Hepatocyte (in vitro differentiated cells): ENCODE results near the gene NPW. TPM values are rescaled to one million over a fixed set of nuclear protein-coding genes. Genes with fewer than 3 reads are reported as not detected.

Experiments used
- DNase-seq: peaks from one replicate; pipeline ENCODE4 v3.0.0-alpha.2; 2016; ENCODE audit warnings: low spot score
- H2AFZ ChIP-seq: fragments of 200-600 bp; sonication (generic); 2 replicates; pipeline ENCODE4 v1.6.0; 2016; ENCODE audit warnings: antibody characterized with exemption, mild to moderate bottlenecking
- H3K27ac ChIP-seq: fragments of 200-600 bp; sonication (generic); 2 replicates; pipeline ENCODE4 v1.5.1; 2016; ENCODE audit warnings: mild to moderate bottlenecking
- H3K27me3 ChIP-seq: fragments of 200-600 bp; sonication (generic); 2 replicates; pipeline ENCODE4 v1.6.1; 2016
- H3K36me3 ChIP-seq: fragments of 200-600 bp; sonication (generic); replicated peaks from 2 replicates; pipeline ENCODE4 v1.5.1; 2016; ENCODE audit warnings: low read depth; ENCODE audit not compliant: insufficient read depth
- H3K4me1 ChIP-seq: fragments of 200-600 bp; sonication (generic); 2 replicates; pipeline ENCODE4 v1.5.1; 2016; ENCODE audit warnings: mild to moderate bottlenecking, moderate library complexity; ENCODE audit not compliant: insufficient read depth
- H3K4me2 ChIP-seq: fragments of 200-600 bp; sonication (generic); 2 replicates; pipeline ENCODE4 v1.6.0; 2016
- H3K4me3 ChIP-seq: fragments of 200-600 bp; sonication (generic); 2 replicates; pipeline ENCODE4 v1.5.1; 2016; ENCODE audit warnings: mild to moderate bottlenecking
- H3K79me2 ChIP-seq: fragments of 200-600 bp; sonication (generic); 2 replicates; pipeline ENCODE4 v1.6.0; 2017; ENCODE audit warnings: mild to moderate bottlenecking
- H3K9me2 ChIP-seq: fragments of 200-600 bp; sonication (generic); replicated peaks from 2 replicates; pipeline ENCODE4 v1.6.0; 2017; ENCODE audit warnings: mild to moderate bottlenecking; ENCODE audit not compliant: insufficient read depth
- H3K9me3 ChIP-seq: fragments of 200-600 bp; sonication (generic); 2 replicates; pipeline ENCODE4 v1.5.1; 2016; ENCODE audit warnings: low read depth, mild to moderate bottlenecking
- H4K20me1 ChIP-seq: fragments of 200-600 bp; sonication (generic); 2 replicates; pipeline ENCODE4 v1.6.0; 2016; ENCODE audit warnings: mild to moderate bottlenecking; ENCODE audit not compliant: insufficient read depth, poor library complexity, severe bottlenecking
- CTCF ChIP-seq: fragments of 200-600 bp; sonication (generic); IDR thresholded peaks from 2 replicates; pipeline ENCODE4 v1.5.1; 2016; ENCODE audit warnings: antibody characterized with exemption, mild to moderate bottlenecking; ENCODE audit not compliant: poor library complexity
- EZH2 ChIP-seq: fragments of 200-600 bp; sonication (generic); IDR thresholded peaks from 2 replicates; pipeline ENCODE4 v1.6.1; 2016; ENCODE audit warnings: antibody characterized with exemption, mild to moderate bottlenecking, borderline replicate concordance
- EZH2phosphoT487 ChIP-seq: fragments of 200-600 bp; sonication (generic); IDR thresholded peaks from one replicate; pipeline ENCODE4 v1.6.1; 2018; ENCODE audit warnings: antibody characterized with exemption, mild to moderate bottlenecking, low read depth, moderate library complexity; ENCODE audit not compliant: unreplicated experiment, severe bottlenecking
- WGBS: methylation state at CpG from one replicate; pipeline ENCODE4 v1.1.6; 2016; ENCODE audit warnings: low lambda C conversion rate; ENCODE audit errors: missing lambda C conversion rate; 5-methylcytosine and 5-hydroxymethylcytosine counted together
- polyA plus RNA-seq: library from polyadenylated mRNA; unstranded; fragments of >200 nt; fragmentation: Nextera tagmentation; extraction: Ambion mirVana; gene quantifications from 2 replicates; pipeline ENCODE4 v1.2.1, GENCODE V29; 2016
- total RNA-seq: library from RNA; depleted of rRNA; stranded (reverse); fragments of >200 nt; gene quantifications from 2 replicates; pipeline ENCODE4 v1.2.3, GENCODE V29; 2014

NPW gene
- total and polyA plus RNA-seq, 2 experiments from 2014 or later, result 2.7 to 45.2 TPM

- 94% methylated on average over 12 of the region's 12 CpGs for WGBS
- H3K4me3 ChIP-seq, result no peak overlapping the region
These were observed 4.4 kb downstream of the NPW start for GRCh38 chr16:2024032-2024420.

GRCh38 chr16:2025251-2025650 lies 5.7 kb downstream of the NPW start:
- Histone ChIP-seq H3K36me3 (no peaks in the 10 kb centered on the region), H3K9me2 (no peaks in the 10 kb centered on the region), H3K4me2 (no peak overlapping the region), H3K79me2 (peaks cover 20% of the 10 kb centered on the region), H2AFZ (no peak overlapping the region), H3K4me1 (peaks cover 41% of the 10 kb centered on the region), H3K27ac (no peak overlapping the region), H3K4me3 (no peak overlapping the region), H4K20me1 (peaks cover 8% of the 10 kb centered on the region), H3K27me3 (peaks cover 6% of the 10 kb centered on the region), H3K9me3 (no peaks in the 10 kb centered on the region)
- WGBS, result 90% methylated on average over 14 of the region's 14 CpGs
- no peak for TF ChIP-seq CTCF
- TF ChIP-seq EZH2phosphoT487, result no peak
- TF ChIP-seq EZH2, result no peak
- DNase-seq, result no peak

More at GRCh38 chr16:2024032-2024420, 4.4 kb downstream of the NPW start:
- Histone ChIP-seq H2AFZ (no peak overlapping the region), H3K79me2 (peaks cover 20% of the 10 kb centered on the region), H3K27me3 (peaks cover 18% of the 10 kb centered on the region), H3K4me1 (peaks cover 45% of the 10 kb centered on the region), H3K9me2 (no peaks in the 10 kb centered on the region), H3K4me2 (peak overlapping the region; percentile 76), H3K36me3 (no peaks in the 10 kb centered on the region), H4K20me1 (peaks cover 8% of the 10 kb centered on the region), H3K9me3 (no peaks in the 10 kb centered on the region), H3K27ac (peak overlapping the region; percentile 82)
- TF ChIP-seq EZH2phosphoT487 (no peak), EZH2 (no peak), CTCF (no peak)
- no peak for DNase-seq

DNA sequence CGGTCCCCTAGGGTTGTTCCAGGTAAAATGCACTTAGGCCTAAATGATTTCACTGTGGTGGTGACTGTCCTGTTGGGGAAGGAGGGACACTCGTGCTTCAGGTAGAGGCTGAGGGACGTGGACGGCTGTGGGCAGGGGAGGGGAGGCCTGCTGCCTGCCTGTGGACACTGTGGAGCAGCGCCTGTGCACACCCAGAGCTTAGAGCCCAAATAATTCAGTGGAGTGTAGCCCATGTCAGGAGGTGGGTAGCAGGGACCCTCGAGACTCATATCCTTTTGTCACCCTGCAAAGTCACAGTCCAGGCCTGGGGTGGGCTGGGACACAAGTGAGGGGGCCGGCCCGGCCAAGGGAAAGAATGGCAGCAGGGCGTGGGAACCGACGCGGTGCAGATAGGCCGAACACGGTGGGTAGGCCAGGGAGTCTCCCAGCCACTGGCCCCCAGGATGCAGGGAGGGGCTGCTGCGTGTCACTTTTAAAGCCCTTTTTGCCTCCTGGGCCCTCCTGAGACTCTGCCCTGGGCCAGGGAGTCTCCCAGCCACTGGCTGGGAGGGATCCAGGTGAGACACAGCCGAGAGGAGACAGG lies 6.4 kb downstream of the NPW start:
- Histone ChIP-seq H3K9me2 (no peaks in the 10 kb centered on the region), H3K4me2 (peak overlapping the region; percentile 89), H3K27me3 (no peaks in the 10 kb centered on the region), H3K9me3 (no peaks in the 10 kb centered on the region), H4K20me1 (peaks cover 8% of the 10 kb centered on the region), H3K4me1 (peaks cover 36% of the 10 kb centered on the region), H3K36me3 (no peaks in the 10 kb centered on the region), H3K27ac (no peak overlapping the region), H2AFZ (no peak overlapping the region), H3K4me3 (no peak overlapping the region), H3K79me2 (peaks cover 20% of the 10 kb centered on the region)
- 95% methylated on average over 9 of the region's 16 CpGs for WGBS
- TF ChIP-seq EZH2phosphoT487, result no peak
- no peak for TF ChIP-seq CTCF
- TF ChIP-seq EZH2, result no peak
- DNase-seq, result no peak
